Measurements from ENCODE around the gene ZNF574. TPM values are rescaled to one million over a fixed set of nuclear protein-coding genes. Genes with fewer than 3 reads are reported as not detected.

Gene ZNF574
- total RNA-seq, 1 donor from 2014 or later = 7.1 TPM

DNA sequence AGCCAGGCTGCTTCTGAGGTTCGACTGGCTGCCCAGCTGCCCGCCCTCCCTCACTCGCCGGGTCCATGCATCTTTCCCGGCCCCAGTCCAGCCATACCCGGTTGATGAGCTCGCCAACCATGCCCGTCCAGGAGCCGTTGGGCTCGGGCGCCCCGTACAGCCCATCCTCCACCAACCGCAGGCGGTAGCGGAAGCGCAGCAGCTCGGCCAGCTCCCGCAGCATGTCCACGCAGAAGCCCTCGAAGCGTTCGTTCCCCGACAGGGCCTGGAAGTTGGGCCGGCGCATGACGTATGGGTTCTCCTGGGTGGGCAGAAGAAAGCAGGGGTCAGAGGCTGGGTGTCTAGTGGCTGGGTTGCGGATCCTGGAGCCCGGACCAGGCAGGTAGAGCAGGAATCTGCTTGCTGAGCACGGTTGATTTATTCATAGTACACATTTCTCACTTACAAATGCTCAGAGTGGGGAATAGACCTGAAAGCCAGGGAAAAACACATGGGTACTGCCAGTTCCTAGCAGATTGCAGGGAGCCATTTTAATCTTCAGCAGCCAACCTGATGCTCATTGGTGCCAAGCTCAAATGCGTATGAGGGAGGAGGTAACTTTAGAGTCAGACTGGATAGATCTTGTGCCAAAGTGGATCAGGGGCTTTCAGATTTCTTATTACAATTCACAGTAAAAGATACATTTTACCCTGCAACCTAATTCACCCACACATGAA lies 33.4 kb upstream of the ZNF574 start:
- Histone ChIP-seq H3K9me3 (replicated peaks) (no peaks in the 10 kb centered on the region), H3K27ac (replicated peaks) (peak overlapping the region; percentile 93), H3K4me1 (peaks cover 33% of the 10 kb centered on the region), H3K36me3 (no peaks in the 10 kb centered on the region), H3K27me3 (ENCODE audit: low read depth) (no peaks in the 10 kb centered on the region), H3K4me3 (no peak overlapping the region)
- TF ChIP-seq, protein P1, sequence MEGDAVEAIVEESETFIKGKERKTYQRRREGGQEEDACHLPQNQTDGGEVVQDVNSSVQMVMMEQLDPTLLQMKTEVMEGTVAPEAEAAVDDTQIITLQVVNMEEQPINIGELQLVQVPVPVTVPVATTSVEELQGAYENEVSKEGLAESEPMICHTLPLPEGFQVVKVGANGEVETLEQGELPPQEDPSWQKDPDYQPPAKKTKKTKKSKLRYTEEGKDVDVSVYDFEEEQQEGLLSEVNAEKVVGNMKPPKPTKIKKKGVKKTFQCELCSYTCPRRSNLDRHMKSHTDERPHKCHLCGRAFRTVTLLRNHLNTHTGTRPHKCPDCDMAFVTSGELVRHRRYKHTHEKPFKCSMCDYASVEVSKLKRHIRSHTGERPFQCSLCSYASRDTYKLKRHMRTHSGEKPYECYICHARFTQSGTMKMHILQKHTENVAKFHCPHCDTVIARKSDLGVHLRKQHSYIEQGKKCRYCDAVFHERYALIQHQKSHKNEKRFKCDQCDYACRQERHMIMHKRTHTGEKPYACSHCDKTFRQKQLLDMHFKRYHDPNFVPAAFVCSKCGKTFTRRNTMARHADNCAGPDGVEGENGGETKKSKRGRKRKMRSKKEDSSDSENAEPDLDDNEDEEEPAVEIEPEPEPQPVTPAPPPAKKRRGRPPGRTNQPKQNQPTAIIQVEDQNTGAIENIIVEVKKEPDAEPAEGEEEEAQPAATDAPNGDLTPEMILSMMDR (IDR thresholded peaks at IDR 0.05; ENCODE audit: borderline replicate concordance) = no peak
- no peak for DNase-seq
- intact Hi-C loops (cut with micrococcal nuclease) = no loop called here

DNA sequence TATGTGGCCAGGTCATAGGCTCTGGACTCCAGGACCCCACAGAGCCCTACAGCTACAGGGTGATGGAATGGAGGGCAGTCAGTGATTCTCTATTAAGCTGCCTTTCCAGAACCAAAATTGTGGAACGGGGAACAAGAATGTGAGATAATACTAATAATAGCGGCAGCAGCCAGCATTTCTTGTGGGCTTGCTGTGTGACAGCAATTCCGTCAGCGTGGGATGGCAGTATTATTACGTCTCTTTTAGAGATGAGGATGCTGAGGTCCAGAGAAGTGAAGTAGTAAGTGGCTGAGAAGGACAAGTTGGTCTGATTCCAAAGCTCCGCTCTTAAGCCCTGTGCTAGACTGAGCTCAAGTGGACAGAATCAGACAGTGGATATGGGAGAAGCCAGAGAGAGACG lies 30.4 kb upstream of the ZNF574 start:
- TF ChIP-seq, protein P1 (IDR thresholded peaks at IDR 0.05; ENCODE audit: borderline replicate concordance) = no peak
- intact Hi-C loops (cut with micrococcal nuclease) = no loop called here
- Histone ChIP-seq H3K27ac (replicated peaks) (no peak overlapping the region), H3K4me3 (no peak overlapping the region), H3K27me3 (ENCODE audit: low read depth) (no peaks in the 10 kb centered on the region), H3K9me3 (replicated peaks) (no peaks in the 10 kb centered on the region), H3K4me1 (peaks cover 9% of the 10 kb centered on the region), H3K36me3 (no peaks in the 10 kb centered on the region)
- no peak for DNase-seq

DNA sequence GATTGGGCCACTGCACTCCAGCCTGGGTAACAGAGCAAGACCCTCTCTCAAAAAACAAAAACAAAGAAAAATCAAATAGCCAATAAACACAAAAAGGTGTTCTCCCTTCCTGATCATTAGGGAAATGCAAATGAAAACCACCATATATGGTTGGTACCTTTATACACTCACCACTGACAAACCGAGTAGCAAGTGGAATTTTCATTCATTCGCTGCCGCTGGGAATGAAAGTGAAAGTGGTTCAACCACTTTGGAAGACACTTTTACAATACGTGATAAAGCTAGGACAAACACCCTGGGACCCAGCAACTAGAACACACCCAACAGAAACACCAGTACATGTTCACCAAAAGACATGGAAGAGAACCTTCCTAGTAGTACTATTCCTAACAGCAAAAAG lies 27.0 kb upstream of the ZNF574 start:
- Histone ChIP-seq H3K36me3 (no peaks in the 10 kb centered on the region), H3K9me3 (replicated peaks) (no peaks in the 10 kb centered on the region)

DNA sequence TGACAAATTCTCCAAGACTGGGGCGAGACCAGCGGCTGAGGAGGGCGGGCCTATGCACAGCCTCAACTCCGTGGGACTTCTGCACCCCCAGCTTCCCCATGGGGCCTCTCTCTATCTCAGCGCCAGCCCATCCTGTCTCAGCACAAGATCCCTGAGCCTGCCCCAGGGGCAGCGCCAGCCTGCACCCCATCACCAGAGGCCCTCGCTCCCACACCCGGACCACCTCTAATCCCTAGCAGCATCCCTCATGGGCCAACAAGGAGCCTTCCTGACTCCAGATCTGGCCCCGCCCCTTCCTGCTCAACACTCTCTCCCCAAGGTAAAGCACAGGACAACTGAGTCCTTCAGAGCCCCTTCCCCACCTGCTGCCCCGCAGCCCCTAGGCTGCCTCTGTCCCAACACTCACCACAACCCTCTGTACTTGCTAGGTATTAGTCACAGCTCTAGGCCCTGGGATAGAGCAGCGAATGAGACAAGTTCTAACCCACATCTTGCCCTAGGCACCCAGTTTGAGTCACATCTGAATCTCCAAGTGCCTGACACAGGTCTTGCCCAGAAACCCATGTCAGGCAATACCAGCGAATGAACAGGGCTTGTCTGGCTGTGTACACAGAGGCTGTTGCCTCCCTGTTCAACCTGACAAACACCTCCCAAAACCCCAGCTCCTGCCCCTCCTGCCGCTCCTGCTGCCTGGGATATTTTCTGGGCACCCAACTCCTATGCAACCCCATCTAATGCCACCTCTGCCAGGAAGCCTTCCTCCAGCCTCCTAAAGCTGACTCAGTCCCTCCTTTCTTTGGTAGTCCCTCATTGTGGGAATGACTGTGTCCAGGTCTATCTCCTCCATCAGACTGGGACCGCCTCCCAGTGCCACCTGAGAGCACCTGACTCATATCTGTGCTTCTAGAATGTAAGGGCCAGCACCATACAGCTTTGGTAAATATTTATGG lies 24.5 kb upstream of the ZNF574 start:
- no peak for DNase-seq
- H3K4me1 ChIP-seq = peaks cover 15% of the 10 kb centered on the region
- no peak overlapping the region for H3K4me3 ChIP-seq
- H3K27ac ChIP-seq (replicated peaks) = no peak overlapping the region
- no peaks in the 10 kb centered on the region for H3K9me3 ChIP-seq (replicated peaks)
- TF ChIP-seq, protein P1 (IDR thresholded peaks at IDR 0.05; ENCODE audit: borderline replicate concordance) = no peak
- intact Hi-C loops (cut with micrococcal nuclease) = no loop called here
- H3K36me3 ChIP-seq = no peaks in the 10 kb centered on the region
- peaks cover 3% of the 10 kb centered on the region for H3K27me3 ChIP-seq (ENCODE audit: low read depth)

More for the DNA sequence above, 27.0 kb upstream of the ZNF574 start:
- Histone ChIP-seq H3K4me1 (peaks cover 15% of the 10 kb centered on the region), H3K27me3 (ENCODE audit: low read depth) (peaks cover 3% of the 10 kb centered on the region), H3K4me3 (no peak overlapping the region), H3K27ac (replicated peaks) (no peak overlapping the region)
- DNase-seq = no peak
- TF ChIP-seq, protein P1 (IDR thresholded peaks at IDR 0.05; ENCODE audit: borderline replicate concordance) = no peak
- intact Hi-C loops (cut with micrococcal nuclease) = no loop called here

DNA sequence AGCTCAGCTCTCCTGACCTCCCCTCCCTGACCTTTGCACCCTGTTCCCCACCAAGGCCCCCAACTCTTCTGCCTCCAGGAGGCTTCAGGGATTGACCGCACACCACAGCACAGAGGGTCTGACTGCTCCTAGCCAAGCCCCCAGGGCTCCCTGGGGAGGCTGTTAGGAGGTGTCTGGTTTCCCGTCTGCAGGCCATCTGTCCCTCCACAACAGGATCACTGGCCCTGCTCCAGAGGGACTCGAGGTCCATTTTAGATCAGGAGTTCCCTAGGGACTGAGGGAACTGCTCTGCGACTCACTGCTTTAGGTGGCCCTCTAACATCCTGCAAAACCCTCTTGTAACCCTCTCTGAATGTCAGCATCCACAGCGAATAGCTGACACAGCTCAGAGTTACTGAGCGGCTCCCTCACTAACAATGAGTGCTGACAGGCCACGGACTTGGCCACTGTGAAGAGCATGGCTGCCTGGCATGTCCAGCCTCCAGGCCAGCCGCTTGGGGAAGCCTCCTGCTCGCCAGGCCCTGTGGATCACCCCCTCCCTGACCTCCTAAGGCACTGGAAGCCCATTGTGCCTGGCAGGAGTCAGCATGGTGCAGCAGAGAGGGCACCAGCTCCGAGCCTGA lies 23.6 kb upstream of the ZNF574 start:
- no peak for DNase-seq
- no peaks in the 10 kb centered on the region for H3K36me3 ChIP-seq
- H3K4me1 ChIP-seq = peaks cover 15% of the 10 kb centered on the region
- H3K27ac ChIP-seq (replicated peaks) = peak overlapping the region; percentile 51
- no peaks in the 10 kb centered on the region for H3K9me3 ChIP-seq (replicated peaks)
- TF ChIP-seq, protein P1 (IDR thresholded peaks at IDR 0.05; ENCODE audit: borderline replicate concordance) = no peak
- H3K4me3 ChIP-seq = no peak overlapping the region
- intact Hi-C loops (cut with micrococcal nuclease) = no loop called here
- H3K27me3 ChIP-seq (ENCODE audit: low read depth) = peaks cover 3% of the 10 kb centered on the region
